NCI-H524 (cell line): Measurements from ENCODE around the gene ADAMTS17.
"Not testable (repeated sequence)": the region's sequence is repeated elsewhere in the genome, so short reads cannot be mapped to it uniquely, and the experiment has no call there.

Source experiments
- DNase-seq, 2 experiments: peaks; one replicate each; lab custom pipeline; 2025; lab: John Stamatoyannopoulos, UW

Gene ADAMTS17

DNA sequence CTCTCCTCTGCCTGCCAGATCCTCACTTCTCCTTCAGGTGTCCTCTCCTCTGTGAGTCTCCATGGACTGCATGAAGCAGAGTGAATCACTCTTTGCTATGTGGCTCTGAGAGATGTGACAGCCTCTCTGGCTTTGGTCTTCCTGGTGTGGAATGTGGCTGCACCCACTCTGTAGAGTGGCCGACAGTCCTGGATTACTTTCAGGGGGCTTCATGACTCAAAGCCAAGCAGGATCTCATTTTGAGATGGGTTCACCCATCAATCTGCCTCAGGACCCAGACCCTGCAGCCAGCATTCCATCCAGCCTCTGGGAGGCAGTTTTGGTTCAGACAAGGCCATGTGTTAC is 386.6 kb downstream of the ADAMTS17 start:
- peak in 1 of 2 experiments; percentile 4 for DNase-seq

DNA sequence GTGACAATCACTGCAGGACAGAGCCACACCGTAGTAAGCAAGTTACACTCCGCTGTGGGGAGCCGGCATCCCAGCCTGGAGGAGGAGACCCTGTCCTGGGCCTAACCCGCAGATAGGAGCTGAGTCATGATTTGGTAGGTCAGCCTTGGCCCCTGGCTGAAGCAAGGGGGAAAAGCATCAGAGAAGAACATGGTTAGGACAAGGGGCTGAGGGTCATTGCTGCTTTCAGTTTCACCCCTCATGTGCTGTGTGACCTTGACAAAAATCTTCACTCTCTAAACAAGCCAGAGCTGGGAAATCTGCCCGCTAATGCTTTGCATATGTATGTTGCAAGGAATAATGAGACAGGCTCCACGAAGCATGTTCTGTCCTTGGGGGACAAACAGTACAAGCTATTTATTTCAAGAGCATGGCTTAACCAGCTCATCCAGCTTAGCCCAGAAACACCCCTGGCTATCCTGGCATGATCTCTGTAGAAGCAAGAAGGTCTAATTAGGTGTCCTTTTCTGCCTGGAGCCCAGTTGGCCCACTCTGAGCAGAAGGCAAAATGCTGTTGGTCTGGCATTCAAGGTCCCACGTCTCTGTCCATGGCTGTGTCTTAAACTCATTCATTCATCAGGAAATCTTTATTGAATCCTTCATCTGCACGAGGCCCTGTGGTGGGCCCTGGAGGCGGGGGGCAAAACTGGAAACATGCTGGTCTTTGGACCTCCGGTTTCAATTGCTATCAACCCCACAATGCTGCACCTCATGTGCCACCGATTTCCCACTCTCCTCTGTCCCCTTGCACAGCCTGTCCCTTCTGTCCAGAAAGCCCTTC is 387.2 kb downstream of the ADAMTS17 start:
- DNase-seq = no peak

GRCh38 chr15:99953886-99954285 is 387.9 kb downstream of the ADAMTS17 start:
- DNase-seq = no peak

- DNase-seq = no peak
Observed at GRCh38 chr15:99951511-99951910, 390.3 kb downstream of the ADAMTS17 start.

GRCh38 chr15:99944131-99944530 is 397.6 kb downstream of the ADAMTS17 start:
- no peak for DNase-seq

GRCh38 chr15:99943466-99943865 is 398.3 kb downstream of the ADAMTS17 start:
- no peak for DNase-seq

GRCh38 chr15:99932676-99933402 is 408.9 kb downstream of the ADAMTS17 start:
- DNase-seq = no peak

DNA sequence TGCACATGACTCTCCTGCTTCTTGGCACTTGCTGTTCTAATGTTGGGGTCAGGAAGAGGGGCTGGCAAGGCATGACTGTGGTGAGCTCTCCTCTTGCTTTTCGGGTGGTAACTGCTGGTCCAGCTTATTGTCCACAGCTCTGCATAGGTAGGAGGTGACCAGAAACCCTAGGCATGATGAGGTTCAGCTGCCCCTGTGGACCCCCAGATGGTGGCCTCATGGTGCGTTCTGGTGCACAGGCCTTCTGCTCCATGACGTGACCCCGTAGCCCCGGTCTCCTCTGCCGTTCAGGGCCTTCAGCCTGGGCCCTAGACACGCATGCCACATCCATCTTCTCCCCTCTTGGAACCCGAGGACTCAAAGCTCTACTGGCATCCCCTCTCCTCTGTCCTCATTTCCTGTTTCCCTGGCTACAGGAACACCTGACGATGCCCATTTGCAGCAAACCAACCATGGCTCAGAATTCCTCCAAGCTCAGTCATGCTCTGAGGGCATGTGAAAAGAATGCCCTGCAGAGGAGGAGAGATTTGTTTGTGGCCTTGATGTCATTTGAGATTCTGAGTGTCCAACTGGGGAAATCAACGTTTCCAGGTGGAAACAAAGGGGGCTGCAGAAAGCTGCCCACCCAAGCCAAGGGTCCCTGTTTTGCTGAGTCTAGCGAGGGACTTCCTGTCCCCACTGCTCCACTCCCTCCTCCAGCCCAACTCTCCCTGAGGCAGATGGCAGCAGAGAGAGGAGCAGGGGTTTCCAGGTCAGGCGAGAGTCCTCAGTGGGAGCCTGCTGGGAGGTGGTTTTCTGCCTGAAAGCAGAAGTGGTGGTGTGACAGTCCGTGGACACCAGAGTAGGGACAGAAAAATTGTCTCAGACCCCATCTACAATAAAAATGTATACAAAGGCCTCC is 409.8 kb downstream of the ADAMTS17 start:
- DNase-seq = no peak

GRCh38 chr15:99930696-99931095 is 411.1 kb downstream of the ADAMTS17 start:
- DNase-seq = no peak

GRCh38 chr15:99929266-99929665 is 412.5 kb downstream of the ADAMTS17 start:
- DNase-seq = peak in 1 of 2 experiments; percentile 31

GRCh38 chr15:99928429-99928981 is 413.3 kb downstream of the ADAMTS17 start:
- peak in 1 of 2 experiments; percentile 38 for DNase-seq

DNA sequence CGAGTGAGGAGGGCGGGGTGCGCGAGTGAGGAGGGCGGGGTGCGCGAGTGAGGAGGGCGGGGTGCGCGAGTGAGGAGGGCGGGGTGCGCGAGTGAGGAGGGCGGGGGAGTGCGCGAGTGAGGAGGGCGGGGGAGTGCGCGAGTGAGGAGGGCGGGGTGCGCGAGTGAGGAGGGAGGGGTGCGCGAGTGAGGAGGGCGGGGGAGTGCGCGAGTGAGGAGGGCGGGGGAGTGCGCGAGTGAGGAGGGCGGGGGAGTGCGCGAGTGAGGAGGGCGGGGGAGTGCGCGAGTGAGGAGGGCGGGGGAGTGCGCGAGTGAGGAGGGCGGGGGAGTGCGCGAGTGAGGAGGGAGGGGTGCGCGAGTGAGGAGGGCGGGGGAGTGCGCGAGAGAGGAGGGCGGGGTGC is 415.2 kb downstream of the ADAMTS17 start:
- not testable (repeated sequence) for DNase-seq

DNA sequence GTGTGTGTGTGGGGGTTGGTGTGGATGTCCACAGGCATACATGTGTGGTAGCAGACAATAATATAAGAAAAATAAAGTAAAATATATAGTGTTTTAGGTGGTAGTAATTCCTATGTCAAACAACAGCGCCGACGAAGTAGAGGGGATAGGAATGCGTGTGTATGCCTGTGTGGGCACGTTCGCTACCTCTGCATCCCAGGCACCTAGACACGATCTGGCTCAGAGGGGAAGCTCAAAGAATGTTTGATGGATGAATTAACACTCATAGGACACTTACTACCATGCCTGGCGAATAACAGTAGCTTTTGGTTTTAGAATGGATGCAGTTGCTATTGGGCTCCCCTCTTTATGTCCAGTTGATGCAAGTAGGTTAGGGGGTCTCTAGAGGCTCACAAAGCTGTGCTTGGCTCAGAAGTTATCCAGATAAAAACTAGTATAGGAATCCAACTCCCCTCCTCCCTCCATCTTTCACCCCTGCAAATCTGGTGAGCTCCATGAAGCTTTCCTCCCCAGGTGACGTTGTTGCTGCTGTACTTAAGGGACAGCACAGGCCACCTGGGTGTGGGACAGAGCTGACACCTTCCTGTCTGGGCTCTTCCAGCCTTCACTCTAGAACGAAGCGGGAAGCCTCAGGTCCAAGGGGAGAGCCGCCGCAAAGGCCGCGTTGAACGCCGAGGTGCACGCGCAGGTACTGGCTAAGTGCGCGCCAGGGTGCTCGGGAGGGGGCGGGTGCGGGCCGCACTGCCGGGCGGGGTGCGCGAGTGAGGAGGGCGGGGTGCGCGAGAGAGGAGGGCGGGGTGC is 415.9 kb downstream of the ADAMTS17 start:
- DNase-seq = peak in 1 of 2 experiments; percentile 51

- no peak for DNase-seq
Observed at GRCh38 chr15:99923711-99924110, 418.1 kb downstream of the ADAMTS17 start.
